ENCODE results near the gene TSPAN31. TPM values are rescaled to one million over a fixed set of nuclear protein-coding genes. Genes with fewer than 3 reads are reported as not detected.
A peak's percentile ranks its signal among the peaks of the same experiment; 100 is the strongest.

TSPAN31 gene
- total and polyA plus RNA-seq, 10 donors: 16.9 to 93.1 (median 29.0) TPM

DNA sequence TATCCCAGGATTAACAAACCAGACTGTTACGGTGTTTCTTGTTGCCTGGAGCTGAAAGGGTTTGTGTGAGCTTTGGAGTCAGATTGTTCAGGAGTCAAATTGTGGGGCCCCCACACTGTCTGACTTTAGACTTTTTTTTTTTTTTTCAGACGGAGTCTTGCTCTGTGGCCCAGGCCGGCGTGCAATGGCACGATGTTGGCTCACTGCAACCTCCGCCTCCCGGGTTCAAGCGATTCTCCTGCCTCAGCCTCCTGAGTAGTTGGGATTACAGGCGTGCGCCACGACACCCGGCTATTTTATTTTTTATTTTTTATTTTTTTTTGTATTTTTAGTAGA lies 38.6 kb downstream of the TSPAN31 start:
- WGBS, 5 donors: 86 to 93% (median 89%) methylated on average over 12 of the region's 12 CpGs
- Histone ChIP-seq H3K27ac (peak overlapping the region in 3 of 8 donors; percentile 82 to 84 (median 83)), H3K4me3 (peak overlapping the region; percentile 64 to 99 (median 94)), H3K36me3 (peaks cover 0 to 47% (median 34%) of the 10 kb centered on the region in 6 donors), H3K27me3 (replicated peaks in 1 of 7) (no peaks in the 10 kb centered on the region), H3K9me3 (no peaks in the 10 kb centered on the region), H3K4me1 (peaks cover 14 to 57% (median 41%) of the 10 kb centered on the region in 6 donors)
- TF ChIP-seq POLR2A (IDR thresholded peaks at IDR 0.05) (no peak), POLR2AphosphoS5 (IDR thresholded peaks at IDR 0.05) (no peak)
- TF ChIP-seq, protein P1, sequence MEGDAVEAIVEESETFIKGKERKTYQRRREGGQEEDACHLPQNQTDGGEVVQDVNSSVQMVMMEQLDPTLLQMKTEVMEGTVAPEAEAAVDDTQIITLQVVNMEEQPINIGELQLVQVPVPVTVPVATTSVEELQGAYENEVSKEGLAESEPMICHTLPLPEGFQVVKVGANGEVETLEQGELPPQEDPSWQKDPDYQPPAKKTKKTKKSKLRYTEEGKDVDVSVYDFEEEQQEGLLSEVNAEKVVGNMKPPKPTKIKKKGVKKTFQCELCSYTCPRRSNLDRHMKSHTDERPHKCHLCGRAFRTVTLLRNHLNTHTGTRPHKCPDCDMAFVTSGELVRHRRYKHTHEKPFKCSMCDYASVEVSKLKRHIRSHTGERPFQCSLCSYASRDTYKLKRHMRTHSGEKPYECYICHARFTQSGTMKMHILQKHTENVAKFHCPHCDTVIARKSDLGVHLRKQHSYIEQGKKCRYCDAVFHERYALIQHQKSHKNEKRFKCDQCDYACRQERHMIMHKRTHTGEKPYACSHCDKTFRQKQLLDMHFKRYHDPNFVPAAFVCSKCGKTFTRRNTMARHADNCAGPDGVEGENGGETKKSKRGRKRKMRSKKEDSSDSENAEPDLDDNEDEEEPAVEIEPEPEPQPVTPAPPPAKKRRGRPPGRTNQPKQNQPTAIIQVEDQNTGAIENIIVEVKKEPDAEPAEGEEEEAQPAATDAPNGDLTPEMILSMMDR (IDR thresholded peaks at IDR 0.05 in 8 of 11, conservative IDR thresholded peaks at IDR 0.05 in 3 of 11): no peak
- intact Hi-C loops (cut with DNase I; ENCODE audit: low total_unique reads): no loop called here
- DNase-seq: no peak

DNA sequence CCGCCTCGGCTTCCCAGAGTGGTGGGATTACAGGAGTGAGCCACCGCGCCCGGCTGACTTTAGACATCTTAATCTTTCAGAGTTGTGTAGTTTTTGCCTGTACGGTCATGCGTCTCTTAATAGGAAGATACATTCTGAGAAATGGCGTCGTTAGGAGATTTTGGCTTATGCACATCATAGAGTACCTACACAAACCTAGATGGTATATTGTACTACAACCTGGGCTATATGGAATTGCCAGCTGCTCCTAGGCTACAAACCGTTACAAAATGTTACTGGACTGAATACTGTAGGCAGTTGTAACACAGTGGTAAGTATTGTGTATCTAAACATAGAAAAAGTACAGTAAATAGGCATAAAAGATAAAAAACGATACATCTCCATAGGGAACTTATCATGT lies 39.0 kb downstream of the TSPAN31 start:
- DNase-seq: no peak
- peak overlapping the region in 6 of 8 donors; percentile 84 to 98 (median 94) for H3K4me3 ChIP-seq
- intact Hi-C loops (cut with DNase I; ENCODE audit: low total_unique reads): no loop called here
- 93 to 97% (median 94%) methylated on average over 11 of the region's 11 CpGs for whole genome bisulfite sequencing, 5 donors
- TF ChIP-seq POLR2A (IDR thresholded peaks at IDR 0.05) (no peak), POLR2AphosphoS5 (IDR thresholded peaks at IDR 0.05) (no peak)
- TF ChIP-seq, protein P1 (IDR thresholded peaks at IDR 0.05 in 8 of 11, conservative IDR thresholded peaks at IDR 0.05 in 3 of 11): no peak
- no peaks in the 10 kb centered on the region for H3K9me3 ChIP-seq
- peaks cover 14 to 57% (median 41%) of the 10 kb centered on the region in 6 donors for H3K4me1 ChIP-seq
- no peak overlapping the region for H3K27ac ChIP-seq
- no peaks in the 10 kb centered on the region for H3K27me3 ChIP-seq (replicated peaks in 1 of 7)
- peaks cover 0 to 51% (median 39%) of the 10 kb centered on the region in 6 donors for H3K36me3 ChIP-seq

DNA sequence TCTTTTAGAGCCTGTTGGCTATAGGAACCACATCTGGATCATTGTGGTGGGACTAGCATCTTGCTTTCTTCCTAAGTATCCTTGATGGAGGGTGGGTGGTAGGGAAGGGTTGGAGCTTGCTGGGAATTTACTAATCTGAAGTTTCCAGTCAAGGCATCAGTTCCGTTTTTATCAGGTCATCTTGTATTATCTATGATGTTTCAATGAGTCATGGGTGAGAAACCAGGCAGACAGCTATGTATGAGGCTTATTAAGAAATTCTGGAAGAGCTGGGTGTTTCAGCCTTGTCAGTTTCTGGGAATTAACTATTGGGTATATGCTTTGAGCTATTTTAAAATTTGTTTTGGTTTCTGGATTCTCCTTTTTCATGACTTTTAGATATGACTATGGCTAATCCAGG lies 49.1 kb downstream of the TSPAN31 start:
- WGBS, 5 donors: 61 to 79% (median 72%) methylated on average over 1 of the region's 1 CpG
- Histone ChIP-seq H3K4me3 (no peak overlapping the region), H3K4me1 (peaks cover 0 to 10% (median 2%) of the 10 kb centered on the region in 6 donors), H3K27me3 (replicated peaks in 1 of 7) (no peaks in the 10 kb centered on the region), H3K9me3 (no peaks in the 10 kb centered on the region), H3K36me3 (peaks cover 0 to 100% (median 70%) of the 10 kb centered on the region in 6 donors), H3K27ac (no peak overlapping the region)
- no peak for DNase-seq
- no peak for TF ChIP-seq POLR2AphosphoS5 (IDR thresholded peaks at IDR 0.05)
- TF ChIP-seq POLR2A (IDR thresholded peaks at IDR 0.05): no peak
- TF ChIP-seq, protein P1 (IDR thresholded peaks at IDR 0.05 in 8 of 11, conservative IDR thresholded peaks at IDR 0.05 in 3 of 11): no peak
- intact Hi-C loops (cut with DNase I; ENCODE audit: low total_unique reads): no loop called here

DNA sequence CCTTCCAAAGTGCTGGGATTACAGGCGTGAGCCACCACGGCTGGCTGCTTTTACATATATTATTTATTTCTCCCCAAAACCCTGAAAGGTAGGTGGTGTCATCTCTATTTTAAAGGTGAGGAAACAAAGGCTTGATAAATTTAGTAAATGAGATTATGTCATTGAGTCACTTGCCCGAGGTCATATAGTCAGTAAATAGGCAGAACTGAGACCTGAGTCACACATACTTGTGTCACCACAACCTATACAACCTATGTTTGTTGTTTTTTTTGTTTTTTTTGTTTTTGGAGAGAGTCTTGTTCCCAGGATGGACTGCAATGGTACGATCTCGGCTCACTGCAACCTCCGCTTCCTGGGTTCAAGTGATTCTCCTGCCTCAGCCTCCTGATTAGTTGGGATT lies 50.5 kb downstream of the TSPAN31 start:
- intact Hi-C loops (cut with DNase I; ENCODE audit: low total_unique reads): no loop called here
- H3K27ac ChIP-seq: no peak overlapping the region
- DNase-seq: no peak
- 90 to 95% (median 94%) methylated on average over 6 of the region's 6 CpGs for WGBS, 5 donors
- peaks cover 0 to 100% (median 75%) of the 10 kb centered on the region in 6 donors for H3K36me3 ChIP-seq
- H3K4me3 ChIP-seq: no peak overlapping the region
- no peaks in the 10 kb centered on the region for H3K27me3 ChIP-seq (replicated peaks in 1 of 7)
- H3K9me3 ChIP-seq: no peaks in the 10 kb centered on the region
- TF ChIP-seq POLR2A (IDR thresholded peaks at IDR 0.05): no peak
- no peak for TF ChIP-seq POLR2AphosphoS5 (IDR thresholded peaks at IDR 0.05)
- TF ChIP-seq, protein P1 (IDR thresholded peaks at IDR 0.05 in 8 of 11, conservative IDR thresholded peaks at IDR 0.05 in 3 of 11): no peak
- H3K4me1 ChIP-seq: peaks cover 0 to 10% (median 2%) of the 10 kb centered on the region in 6 donors

Measured in spleen (tissue), 11 donors.